ENCODE measurements around the gene PLG.
"Not testable (repeated sequence)": the region's sequence is repeated elsewhere in the genome, so short reads cannot be mapped to it uniquely, and the experiment has no call there.

The PLG gene

DNA sequence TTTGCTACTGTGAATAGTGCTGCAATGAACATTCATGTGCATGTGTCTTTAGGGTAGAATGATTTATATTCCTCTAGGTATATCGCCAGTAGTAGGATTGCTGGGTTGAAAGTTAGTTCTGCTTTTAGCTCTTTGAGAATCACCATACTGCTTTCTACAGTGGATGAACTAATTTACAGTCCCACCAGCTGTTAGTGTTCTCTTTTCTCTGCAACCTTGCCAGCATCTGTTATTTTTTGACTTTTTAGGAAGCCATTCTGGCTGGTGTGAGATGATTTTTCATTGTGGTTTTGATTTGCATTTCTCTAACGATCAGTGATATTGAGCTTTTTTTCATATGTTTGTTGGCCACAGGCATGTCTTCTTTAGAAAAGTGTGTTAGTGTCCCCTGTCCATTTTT is 40.0 kb downstream of the PLG start:
- H3K4me3 Mint-ChIP-seq = no peak overlapping the region
- no peaks in the 10 kb centered on the region for H3K36me3 Mint-ChIP-seq
- ATAC-seq = no peak
- H3K9me3 Mint-ChIP-seq = peaks cover 9% of the 10 kb centered on the region
- peaks cover 8% of the 10 kb centered on the region for H3K4me1 Mint-ChIP-seq
- H3K27ac Mint-ChIP-seq = no peak overlapping the region
- no peaks in the 10 kb centered on the region for H3K27me3 Mint-ChIP-seq

DNA sequence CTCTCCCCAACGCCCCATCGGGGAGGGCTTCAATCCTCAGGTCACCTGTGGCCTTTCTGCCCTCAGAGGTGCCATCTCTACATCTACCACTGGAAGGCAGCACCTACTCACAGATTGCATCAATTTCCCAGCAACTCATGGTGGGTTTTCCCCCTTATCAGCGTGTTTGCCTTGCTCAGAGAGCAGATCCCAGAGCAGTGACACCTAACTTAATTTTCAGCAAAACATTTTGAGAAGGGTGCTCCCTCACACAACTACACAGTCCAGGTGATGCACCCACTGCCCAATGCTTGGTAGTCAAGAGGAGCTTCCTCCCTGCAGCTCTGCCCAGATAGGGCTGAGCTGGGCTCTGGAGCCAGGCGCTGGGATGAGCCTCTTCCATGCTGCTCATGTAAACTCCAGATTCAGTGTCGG is 48.2 kb downstream of the PLG start:
- H3K9me3 Mint-ChIP-seq = no peaks in the 10 kb centered on the region
- no peak for ATAC-seq

DNA sequence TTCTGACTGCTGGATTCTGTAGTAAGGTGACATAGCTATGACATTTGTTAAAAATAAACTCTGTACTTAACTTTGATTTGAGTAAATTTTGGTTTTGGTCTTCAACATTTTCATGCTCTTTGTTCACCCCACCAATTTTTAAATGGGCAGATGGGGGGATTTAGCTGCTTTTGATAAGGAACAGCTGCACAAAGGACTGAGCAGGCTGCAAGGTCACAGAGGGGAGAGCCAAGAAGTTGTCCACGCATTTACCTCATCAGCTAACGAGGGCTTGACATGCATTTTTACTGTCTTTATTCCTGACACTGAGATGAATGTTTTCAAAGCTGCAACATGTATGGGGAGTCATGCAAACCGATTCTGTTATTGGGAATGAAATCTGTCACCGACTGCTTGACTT is 51.2 kb downstream of the PLG start:
- peaks cover 22% of the 10 kb centered on the region for H3K27me3 Mint-ChIP-seq
- H3K9me3 Mint-ChIP-seq, ATAC-seq, H3K4me1 Mint-ChIP-seq, H3K36me3 Mint-ChIP-seq, H3K27ac Mint-ChIP-seq, H3K4me3 Mint-ChIP-seq: not testable (repeated sequence)

More for the DNA sequence above, 48.2 kb downstream of the PLG start:
- Mint-ChIP-seq H3K27me3 (no peaks in the 10 kb centered on the region), H3K4me3 (no peak overlapping the region), H3K4me1 (no peaks in the 10 kb centered on the region), H3K27ac (no peak overlapping the region), H3K36me3 (no peaks in the 10 kb centered on the region)

DNA sequence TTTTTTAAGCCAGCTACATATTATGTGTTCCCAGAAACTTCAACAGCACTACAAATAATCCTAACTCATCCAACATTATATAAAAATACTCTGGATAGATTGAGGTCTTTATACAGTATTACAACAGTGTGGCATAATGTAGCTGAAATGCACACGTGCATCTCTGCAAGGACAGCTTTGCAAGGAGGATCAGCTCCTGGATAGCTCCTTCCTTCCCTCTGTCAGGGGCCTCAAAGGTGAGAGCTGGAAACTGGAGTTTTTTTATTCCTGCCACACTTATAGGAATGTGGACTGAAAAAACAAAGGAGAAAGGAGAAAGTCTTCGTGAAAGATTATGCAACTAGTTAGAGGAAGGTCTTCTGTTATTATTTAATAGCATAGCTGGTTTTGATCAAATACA is 53.1 kb downstream of the PLG start:
- ATAC-seq = no peak
- peaks cover 32% of the 10 kb centered on the region for H3K27me3 Mint-ChIP-seq
- H3K9me3 Mint-ChIP-seq = no peaks in the 10 kb centered on the region
- H3K27ac Mint-ChIP-seq = no peak overlapping the region
- H3K4me1 Mint-ChIP-seq = no peaks in the 10 kb centered on the region
- H3K4me3 Mint-ChIP-seq = no peak overlapping the region
- H3K36me3 Mint-ChIP-seq = no peaks in the 10 kb centered on the region

DNA sequence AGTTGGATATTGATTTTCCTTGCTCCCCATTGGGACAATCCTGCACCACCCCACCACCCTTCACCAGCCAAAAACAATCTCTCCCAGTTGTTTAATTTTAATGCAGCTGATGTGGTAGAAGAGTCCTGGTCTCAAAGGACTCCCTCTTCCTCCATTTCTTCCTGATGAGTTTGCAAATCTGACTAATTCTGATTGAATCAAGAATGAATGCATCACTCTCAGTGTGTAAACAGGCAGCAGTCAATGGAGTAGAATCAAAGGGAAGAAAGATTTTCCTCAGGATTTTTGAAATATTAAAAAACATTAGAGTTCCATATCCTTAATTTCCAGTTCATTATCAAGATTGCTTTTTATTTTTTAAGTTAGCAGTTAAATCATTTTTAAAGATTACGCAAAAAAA is 54.0 kb downstream of the PLG start:
- no peaks in the 10 kb centered on the region for H3K36me3 Mint-ChIP-seq
- H3K27ac Mint-ChIP-seq = no peak overlapping the region
- ATAC-seq = no peak
- H3K4me1 Mint-ChIP-seq = no peaks in the 10 kb centered on the region
- peaks cover 32% of the 10 kb centered on the region for H3K27me3 Mint-ChIP-seq
- H3K9me3 Mint-ChIP-seq = no peaks in the 10 kb centered on the region
- H3K4me3 Mint-ChIP-seq = no peak overlapping the region

DNA sequence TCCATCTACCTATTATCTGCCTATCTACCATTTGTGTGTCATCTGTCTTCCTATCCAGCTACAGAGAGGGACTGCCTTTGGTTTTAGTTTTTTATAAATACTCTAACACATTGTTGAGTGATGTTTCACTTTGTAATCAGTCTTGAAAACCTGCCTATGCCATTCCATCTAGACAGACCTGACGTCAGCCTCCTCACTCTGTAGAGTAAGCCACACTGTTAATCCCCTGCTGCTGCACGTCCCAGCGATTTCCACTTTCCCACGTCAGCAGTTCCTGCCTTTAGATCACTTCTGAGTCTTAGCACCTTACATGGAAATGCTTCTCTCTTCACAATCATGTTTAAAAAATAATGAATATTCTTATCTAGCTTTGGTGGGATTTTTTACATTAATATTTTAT is 54.8 kb downstream of the PLG start:
- ATAC-seq = no peak
- no peak overlapping the region for H3K4me3 Mint-ChIP-seq
- peaks cover 32% of the 10 kb centered on the region for H3K27me3 Mint-ChIP-seq
- H3K36me3 Mint-ChIP-seq = no peaks in the 10 kb centered on the region
- H3K9me3 Mint-ChIP-seq = peaks cover 3% of the 10 kb centered on the region
- H3K4me1 Mint-ChIP-seq = no peaks in the 10 kb centered on the region
- H3K27ac Mint-ChIP-seq = no peak overlapping the region

DNA sequence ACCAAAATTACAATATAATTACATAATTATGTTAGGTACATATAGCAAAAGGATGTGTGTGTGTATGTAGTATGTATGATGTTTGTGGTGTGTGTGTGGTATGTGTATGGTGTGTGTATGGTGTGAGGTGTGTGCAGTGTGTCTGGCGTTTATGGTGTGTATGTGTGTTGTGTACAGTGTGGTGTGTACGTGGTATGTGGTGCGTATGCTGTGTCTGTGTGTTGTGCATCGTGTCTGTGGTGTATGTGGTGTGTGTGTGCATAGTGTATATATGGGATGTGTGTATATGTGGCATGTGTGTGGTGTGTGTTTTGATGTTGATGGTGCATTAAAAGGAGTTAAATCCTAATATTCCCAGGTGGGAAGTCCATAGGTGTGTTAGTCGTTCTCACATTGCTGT is 62.8 kb downstream of the PLG start:
- H3K4me3 Mint-ChIP-seq = no peak overlapping the region
- peaks cover 45% of the 10 kb centered on the region for H3K27me3 Mint-ChIP-seq
- H3K36me3 Mint-ChIP-seq = no peaks in the 10 kb centered on the region
- H3K9me3 Mint-ChIP-seq = peaks cover 14% of the 10 kb centered on the region
- H3K4me1 Mint-ChIP-seq = peaks cover 6% of the 10 kb centered on the region
- ATAC-seq = no peak
- no peak overlapping the region for H3K27ac Mint-ChIP-seq

DNA sequence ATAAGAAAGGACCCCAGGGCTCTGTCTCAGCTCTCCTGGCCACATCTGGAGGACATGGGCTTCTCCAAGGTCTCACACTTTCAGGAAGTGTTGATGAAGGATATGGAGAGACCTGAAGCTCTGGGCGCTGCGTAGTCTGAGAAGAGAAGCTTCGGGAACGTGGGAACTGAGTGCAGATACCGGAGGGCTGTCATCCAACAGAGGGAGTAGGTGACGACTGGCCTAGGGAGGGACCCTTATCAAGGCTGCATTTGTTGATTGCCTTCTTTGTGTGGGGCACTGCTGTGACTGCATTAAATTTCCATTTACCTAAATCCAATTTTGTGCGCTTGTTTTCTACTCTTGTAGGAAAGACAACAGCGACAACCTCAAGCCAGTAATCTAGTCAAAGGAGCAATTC is 63.4 kb downstream of the PLG start:
- H3K9me3 Mint-ChIP-seq = peaks cover 14% of the 10 kb centered on the region
- H3K27me3 Mint-ChIP-seq = peaks cover 48% of the 10 kb centered on the region
- H3K36me3 Mint-ChIP-seq = no peaks in the 10 kb centered on the region
- no peak for ATAC-seq
- peaks cover 6% of the 10 kb centered on the region for H3K4me1 Mint-ChIP-seq
- no peak overlapping the region for H3K4me3 Mint-ChIP-seq
- no peak overlapping the region for H3K27ac Mint-ChIP-seq

DNA sequence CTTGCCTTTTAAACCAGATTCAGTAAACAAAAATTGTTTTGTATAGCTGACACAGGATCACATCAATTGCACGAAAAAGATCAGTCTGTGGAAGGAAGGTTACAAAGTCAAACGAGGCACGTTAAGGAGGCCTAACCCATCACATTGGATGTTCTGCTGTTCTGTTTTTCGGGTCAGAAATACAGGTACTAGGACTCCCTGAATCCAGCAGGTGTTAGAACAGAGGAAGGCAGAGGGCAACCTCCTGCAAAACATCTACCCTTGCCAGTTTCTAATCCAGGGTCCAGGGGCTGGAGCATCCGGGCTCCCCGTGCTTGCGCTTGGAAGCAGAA is 64.6 kb downstream of the PLG start:
- H3K36me3 Mint-ChIP-seq = no peaks in the 10 kb centered on the region
- no peak overlapping the region for H3K27ac Mint-ChIP-seq
- H3K9me3 Mint-ChIP-seq = peaks cover 13% of the 10 kb centered on the region
- peaks cover 6% of the 10 kb centered on the region for H3K4me1 Mint-ChIP-seq
- no peak for ATAC-seq
- H3K4me3 Mint-ChIP-seq = no peak overlapping the region
- peaks cover 54% of the 10 kb centered on the region for H3K27me3 Mint-ChIP-seq

DNA sequence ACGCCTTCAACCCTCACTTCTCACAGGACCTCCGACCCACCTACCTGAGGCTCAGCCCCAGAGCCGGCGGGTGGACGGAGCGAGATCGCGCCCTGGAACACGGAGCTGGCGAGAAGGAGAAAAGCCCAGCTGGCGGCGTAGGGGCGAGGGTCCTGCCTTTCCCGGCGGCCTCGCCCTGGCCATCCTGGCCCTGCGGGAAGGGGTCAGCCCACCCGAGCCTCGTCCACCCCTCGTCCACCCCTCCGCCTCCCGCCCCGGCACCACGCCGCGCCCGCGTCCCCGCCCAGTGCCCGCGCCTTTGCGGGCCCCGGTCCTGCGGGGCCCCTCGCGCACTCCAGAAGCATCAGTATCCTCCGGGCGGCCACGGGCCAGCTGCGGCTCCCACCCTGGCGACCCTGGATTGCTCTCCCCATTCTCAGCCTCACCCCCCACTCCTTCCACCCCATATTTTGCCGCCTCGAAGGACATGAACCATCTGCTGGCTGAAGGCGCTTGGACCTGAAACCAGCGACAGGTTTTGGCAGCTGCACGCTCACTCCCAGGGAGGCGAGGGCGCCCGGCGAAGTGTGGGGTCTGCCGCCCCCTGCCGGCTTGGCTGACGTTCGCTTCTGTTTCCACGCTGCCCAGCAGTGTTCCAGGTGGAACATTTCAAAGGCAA is 65.1 kb downstream of the PLG start:
- peak overlapping the region; percentile 76 for H3K4me3 Mint-ChIP-seq
- no peaks in the 10 kb centered on the region for H3K36me3 Mint-ChIP-seq
- peaks cover 58% of the 10 kb centered on the region for H3K27me3 Mint-ChIP-seq
- peaks cover 11% of the 10 kb centered on the region for H3K9me3 Mint-ChIP-seq
- ATAC-seq = peak; percentile 63
- H3K27ac Mint-ChIP-seq = no peak overlapping the region
- peaks cover 6% of the 10 kb centered on the region for H3K4me1 Mint-ChIP-seq

DNA sequence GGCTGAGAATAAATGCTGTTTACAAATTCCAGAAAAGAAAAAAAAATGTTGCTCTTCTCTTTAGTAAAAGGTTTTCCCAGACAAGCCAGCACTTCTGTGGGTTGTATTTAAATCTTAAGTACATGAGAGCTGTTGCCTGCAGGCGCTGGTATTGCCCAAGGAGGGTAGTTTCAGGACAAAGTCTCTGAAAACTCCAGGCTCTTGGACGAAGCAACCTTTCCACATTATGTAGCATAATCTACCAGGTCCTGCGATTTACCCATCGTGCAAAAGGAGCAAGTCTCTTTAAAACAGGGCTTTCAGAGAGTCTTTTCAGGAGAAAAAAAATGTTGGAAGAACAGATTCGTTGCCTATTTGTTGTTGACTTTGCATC is 65.6 kb downstream of the PLG start:
- Mint-ChIP-seq H3K27ac (no peak overlapping the region), H3K4me3 (peak overlapping the region; percentile 76), H3K9me3 (peaks cover 6% of the 10 kb centered on the region), H3K36me3 (no peaks in the 10 kb centered on the region), H3K27me3 (peaks cover 58% of the 10 kb centered on the region), H3K4me1 (peaks cover 6% of the 10 kb centered on the region)
- ATAC-seq = no peak

DNA sequence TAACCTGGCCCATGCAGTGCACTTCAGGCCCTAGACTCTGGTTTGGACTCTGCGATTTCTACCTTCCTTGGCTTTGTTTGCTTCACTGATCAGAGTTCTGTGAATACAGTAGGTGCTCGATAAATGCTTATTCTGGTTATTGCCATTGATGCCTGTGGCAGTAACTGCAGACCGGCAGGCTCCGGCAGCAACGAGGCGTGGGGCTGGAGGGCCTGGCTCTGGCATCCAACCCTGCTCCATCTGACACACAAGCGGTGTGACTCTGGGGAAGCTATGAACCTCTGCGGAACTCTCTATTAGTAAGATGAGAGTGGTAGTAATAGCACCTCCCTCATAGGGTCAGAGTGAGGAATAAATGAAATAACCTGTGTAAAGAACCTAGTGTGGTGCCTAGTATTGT is 66.1 kb downstream of the PLG start:
- no peak overlapping the region for H3K4me3 Mint-ChIP-seq
- peaks cover 4% of the 10 kb centered on the region for H3K9me3 Mint-ChIP-seq
- no peak overlapping the region for H3K27ac Mint-ChIP-seq
- H3K4me1 Mint-ChIP-seq = peaks cover 6% of the 10 kb centered on the region
- no peaks in the 10 kb centered on the region for H3K36me3 Mint-ChIP-seq
- H3K27me3 Mint-ChIP-seq = peaks cover 58% of the 10 kb centered on the region
- ATAC-seq = no peak

DNA sequence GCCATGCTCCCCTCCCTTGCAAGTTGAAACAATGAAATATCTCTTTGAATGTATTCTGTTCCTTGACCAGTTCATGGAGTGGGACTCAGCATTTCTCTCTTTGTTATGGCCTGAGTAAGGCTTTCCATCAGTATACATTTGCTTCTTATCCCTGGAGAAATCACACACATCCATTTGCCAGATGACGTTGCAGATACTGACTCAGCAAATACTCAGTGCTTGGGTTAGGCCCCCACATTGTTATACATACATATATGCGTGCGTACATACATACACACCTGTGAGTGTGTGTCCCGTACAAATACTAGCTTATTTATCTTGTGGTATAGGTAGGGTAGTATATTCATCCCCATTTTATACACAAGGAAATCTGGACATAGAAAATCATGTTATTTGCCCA is 72.4 kb downstream of the PLG start:
- Mint-ChIP-seq H3K36me3 (no peaks in the 10 kb centered on the region), H3K27me3 (peaks cover 17% of the 10 kb centered on the region)

DNA sequence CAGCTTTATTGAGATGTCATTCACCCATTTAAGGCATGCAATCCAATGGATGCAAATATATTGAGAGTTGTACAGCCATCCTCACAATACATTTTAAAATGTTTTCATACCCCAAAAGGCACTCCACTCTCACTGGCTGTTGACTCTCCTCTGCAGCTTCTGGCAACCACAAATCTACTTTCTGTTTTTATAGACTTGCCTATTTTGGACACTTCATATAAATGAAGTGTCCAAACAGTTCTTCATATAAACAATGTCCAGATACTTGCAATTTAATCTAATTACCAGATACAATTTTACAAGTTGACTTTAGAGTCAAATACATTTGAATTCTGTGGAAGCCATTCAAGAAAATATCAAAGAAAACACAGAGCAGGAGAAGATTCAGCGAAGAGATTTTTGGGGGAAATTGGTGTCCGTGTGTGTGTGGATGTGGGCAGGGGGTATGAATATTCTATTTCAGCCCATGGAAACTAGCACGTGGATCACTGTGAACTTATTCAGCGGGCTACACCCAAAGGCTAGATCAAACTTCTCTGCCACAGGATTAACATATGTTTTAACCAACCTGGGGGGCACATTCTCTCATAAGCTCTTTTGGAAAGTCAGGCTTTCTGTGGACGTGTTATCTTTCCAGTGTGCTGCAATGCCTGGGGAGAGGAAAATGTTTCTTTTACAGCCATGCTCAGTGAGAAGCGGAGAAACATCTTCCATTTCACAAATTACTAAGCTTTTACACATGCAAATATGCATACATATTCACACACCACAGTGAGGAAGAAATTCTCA is 73.9 kb downstream of the PLG start:
- no peaks in the 10 kb centered on the region for H3K36me3 Mint-ChIP-seq
- peaks cover 7% of the 10 kb centered on the region for H3K9me3 Mint-ChIP-seq
- H3K4me3 Mint-ChIP-seq = no peak overlapping the region
- H3K27me3 Mint-ChIP-seq = peaks cover 20% of the 10 kb centered on the region
- no peak for ATAC-seq
- no peak overlapping the region for H3K27ac Mint-ChIP-seq
- H3K4me1 Mint-ChIP-seq = no peaks in the 10 kb centered on the region

More for the DNA sequence above, 72.4 kb downstream of the PLG start:
- ATAC-seq = no peak
- H3K4me1 Mint-ChIP-seq = no peaks in the 10 kb centered on the region
- H3K27ac Mint-ChIP-seq = no peak overlapping the region
- no peak overlapping the region for H3K4me3 Mint-ChIP-seq
- no peaks in the 10 kb centered on the region for H3K9me3 Mint-ChIP-seq

DNA sequence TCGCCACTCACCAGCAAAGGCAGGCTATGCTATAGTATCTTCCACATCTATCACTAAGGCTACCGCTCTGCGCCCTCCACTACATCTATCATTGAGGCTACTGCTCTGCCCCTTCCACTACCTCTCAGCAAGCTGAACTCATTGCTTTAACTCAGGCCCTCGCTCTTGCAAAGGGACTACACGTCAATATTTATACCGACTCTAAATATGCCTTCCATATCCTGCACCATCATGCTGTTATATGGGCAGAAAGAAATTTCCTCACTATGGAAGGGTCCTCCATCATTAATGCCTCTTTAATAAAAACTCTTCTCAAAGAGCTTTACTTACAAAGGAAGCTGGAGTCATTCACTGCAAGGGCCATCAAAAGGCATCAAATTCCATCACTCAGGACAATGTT is 77.1 kb downstream of the PLG start:
- not testable (repeated sequence) for H3K4me3 Mint-ChIP-seq, H3K27ac Mint-ChIP-seq, ATAC-seq, H3K9me3 Mint-ChIP-seq, H3K36me3 Mint-ChIP-seq, H3K4me1 Mint-ChIP-seq
- H3K27me3 Mint-ChIP-seq = peaks cover 18% of the 10 kb centered on the region

DNA sequence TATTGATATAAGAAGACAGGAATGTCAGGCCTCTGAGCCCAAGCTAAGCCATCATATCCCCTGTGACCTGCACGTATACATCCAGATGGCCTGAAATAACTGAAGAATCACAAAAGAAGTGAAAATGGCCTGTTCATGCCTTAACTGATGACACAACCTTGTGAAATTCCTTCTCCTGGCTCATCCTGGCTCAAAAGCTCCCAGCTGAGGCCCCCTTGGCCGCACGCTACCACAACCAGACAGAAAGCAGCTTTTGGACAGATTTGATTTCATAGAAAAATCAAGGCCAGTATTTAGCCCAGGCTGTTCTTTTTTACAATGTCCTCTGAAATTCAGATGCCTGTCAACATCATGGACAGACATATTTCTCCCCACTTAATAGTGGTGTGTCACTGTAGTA is 78.6 kb downstream of the PLG start:
- H3K27ac Mint-ChIP-seq, H3K4me1 Mint-ChIP-seq, H3K36me3 Mint-ChIP-seq, H3K9me3 Mint-ChIP-seq, H3K4me3 Mint-ChIP-seq, ATAC-seq: not testable (repeated sequence)
- peaks cover 18% of the 10 kb centered on the region for H3K27me3 Mint-ChIP-seq
